Keratinocyte (primary cell): ENCODE data around the gene DCUN1D1. TPM values are rescaled to one million over a fixed set of nuclear protein-coding genes. Genes with fewer than 3 reads are reported as not detected.

Experiments
- DNase-seq: peaks from one replicate; pipeline ENCODE4 v3.0.0-alpha.2; 2011; ENCODE audit warnings: low read depth, missing footprints, low spot score
- FAIRE-seq: peaks from 2 replicates; lab custom pipeline; 2011; peaks lifted over from hg19 to GRCh38; lab: Jason Lieb, UNC
- H2AFZ ChIP-seq: 2 replicates; pipeline ENCODE4 v1.6.0; 2012; ENCODE audit warnings: low read length, control low read depth, inconsistent platforms; ENCODE audit not compliant: control insufficient read depth
- H3K27ac ChIP-seq: 2 replicates; pipeline ENCODE4 v1.5.1; 2011; ENCODE audit warnings: low read length; ENCODE audit not compliant: control insufficient read depth, insufficient read depth
- H3K27me3 ChIP-seq: 3 replicates; pipeline ENCODE4 v1.6.0; 2011; ENCODE audit warnings: low read length; ENCODE audit not compliant: control insufficient read depth, insufficient read depth; ENCODE audit errors: extremely low read depth
- H3K36me3 ChIP-seq, 2 experiments: 2 replicates in 1 of 2; 3 replicates in 1 of 2; pipeline ENCODE4 v1.5.1; 2011; ENCODE audit warnings: low read length in 2 of 2, mild to moderate bottlenecking in 1 of 2; ENCODE audit not compliant: control insufficient read depth in 2 of 2, insufficient read depth in 2 of 2; ENCODE audit errors: extremely low read depth in 1 of 2
- H3K4me1 ChIP-seq: 3 replicates; pipeline ENCODE4 v1.5.1; 2011; ENCODE audit warnings: low read length; ENCODE audit not compliant: control insufficient read depth, insufficient read depth; ENCODE audit errors: extremely low read depth
- H3K4me2 ChIP-seq: 3 replicates; pipeline ENCODE4 v1.6.0; 2011; ENCODE audit warnings: low read depth, low read length; ENCODE audit not compliant: control insufficient read depth, insufficient read depth; ENCODE audit errors: extremely low read depth
- H3K4me3 ChIP-seq, 3 experiments: fragments of 200-600 bp in 1 of 3; sonication (generic) in 1 of 3; 2 replicates in 2 of 3; 3 replicates in 1 of 3; pipeline ENCODE4 v1.5.1; 2011 to 2016; ENCODE audit warnings: low read length in 3 of 3, mild to moderate bottlenecking in 3 of 3, control low read depth in 2 of 3, inconsistent platforms in 1 of 3, low read depth in 1 of 3, mixed read lengths in 1 of 3, mixed run types in 1 of 3, moderate library complexity in 1 of 3; ENCODE audit not compliant: control insufficient read depth in 2 of 3, insufficient read depth in 2 of 3; ENCODE audit errors: extremely low read depth in 1 of 3
- H3K79me2 ChIP-seq: 2 replicates; pipeline ENCODE4 v1.6.0; 2012; ENCODE audit warnings: low read length; ENCODE audit not compliant: control insufficient read depth, insufficient read depth
- H3K9ac ChIP-seq: 3 replicates; pipeline ENCODE4 v1.6.0; 2011; ENCODE audit warnings: low read length; ENCODE audit not compliant: control insufficient read depth, insufficient read depth; ENCODE audit errors: extremely low read depth
- H3K9me1 ChIP-seq: 3 replicates; pipeline ENCODE4 v1.6.0; 2011; ENCODE audit warnings: low read length; ENCODE audit not compliant: control insufficient read depth, insufficient read depth; ENCODE audit errors: extremely low read depth
- H3K9me3 ChIP-seq: 2 replicates; pipeline ENCODE4 v1.5.1; 2012; ENCODE audit warnings: low read depth, low read length; ENCODE audit not compliant: control insufficient read depth
- H4K20me1 ChIP-seq: 3 replicates; pipeline ENCODE4 v1.6.0; 2011; ENCODE audit warnings: low read length; ENCODE audit not compliant: control insufficient read depth, insufficient read depth; ENCODE audit errors: extremely low read depth
- EZH2 ChIP-seq: IDR thresholded peaks from one replicate; pipeline ENCODE4 v1.6.1; 2012; ENCODE audit warnings: inconsistent platforms, mild to moderate bottlenecking, low read length, moderate library complexity
- dilution Hi-C: fragments of 300-500 bp; cut with MboI; formaldehyde crosslinking; loops from one replicate; pipeline ENCODE4 v1.7.0; 2020; ENCODE audit warnings: low sequenced_read_pairs; ENCODE audit not compliant: extremely low pct_ligation_motif_present
- polyA plus RNA-seq, 5 experiments: library from polyadenylated mRNA; depleted of rRNA in 3 of 5; stranded (reverse) in 3 of 5; stranded (forward) in 1 of 5; unstranded in 1 of 5; fragments of >200 nt; gene quantifications; 1 replicate in 1 of 5; 2 replicates in 3 of 5; 3 replicates in 1 of 5; pipeline versions ENCODE4 v1.2.1 to v1.2.3, GENCODE V29; 2011 to 2012; ENCODE audit warnings: missing spikeins in 2 of 5, low read depth in 1 of 5, low replicate concordance in 1 of 5
- TF ChIP-seq, protein P1 (sequence below), 3 experiments: IDR thresholded peaks in 1 of 3; conservative IDR thresholded peaks in 1 of 3; optimal IDR thresholded peaks in 1 of 3; 2 replicates in 2 of 3; 3 replicates in 1 of 3; pipeline versions ENCODE3 to v1.5.1; 2011; ENCODE audit warnings: low read length in 3 of 3, mild to moderate bottlenecking in 3 of 3, moderate library complexity in 2 of 3, control low read depth in 1 of 3, inconsistent platforms in 1 of 3; ENCODE audit not compliant: insufficient read depth in 2 of 3; ENCODE audit errors: extremely low read depth in 1 of 3

The DCUN1D1 gene
- polyA plus RNA-seq, 1 donor (not counting 4 experiments of a cell fraction or from before 2014, with no cell fraction given), result 30.1 TPM

DNA sequence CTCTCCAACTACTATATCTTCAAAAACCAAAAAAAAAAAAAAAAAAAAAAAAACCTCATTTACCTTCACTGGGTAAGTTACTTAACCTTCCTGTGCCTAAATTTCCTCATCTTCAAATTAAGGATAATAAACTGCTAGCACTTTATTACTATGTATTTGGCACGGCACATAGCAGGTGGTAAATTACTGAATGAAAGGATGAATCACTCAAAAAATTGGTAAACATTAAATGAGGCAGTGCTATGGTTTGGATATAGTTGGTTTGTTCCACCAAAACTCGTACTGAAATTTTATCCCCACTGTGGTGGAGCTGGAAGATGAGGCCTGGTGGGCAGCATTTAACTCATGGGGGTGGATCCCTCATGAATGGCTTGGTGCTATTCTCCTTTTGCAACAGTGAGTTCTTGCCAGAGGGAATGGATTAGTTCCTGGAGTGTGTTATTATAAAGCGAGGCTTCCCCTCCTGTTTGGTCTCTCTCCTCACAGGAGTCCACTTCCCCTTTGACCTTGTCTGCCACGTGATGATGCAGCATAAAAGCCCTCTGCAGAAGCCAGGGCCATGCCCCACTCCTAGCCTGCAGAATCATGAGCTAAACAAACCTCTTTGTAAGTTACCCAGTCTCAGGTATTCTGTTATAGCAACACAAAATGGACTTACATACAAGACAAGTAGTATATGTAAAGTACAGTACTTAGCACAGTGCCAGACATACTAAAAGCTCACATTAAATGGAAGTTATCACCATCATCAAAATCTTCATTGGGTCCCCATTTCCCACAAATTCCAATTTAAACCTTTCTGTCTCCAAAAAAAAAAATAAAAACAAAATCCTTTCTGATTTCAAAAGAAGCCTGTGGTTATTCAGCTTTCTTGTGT lies 20.6 kb downstream of the DCUN1D1 start:
- Histone ChIP-seq H3K9me3 (no peaks in the 10 kb centered on the region), H3K36me3 (peaks cover 5 to 9% of the 10 kb centered on the region in 2 experiments), H3K4me2 (no peak overlapping the region), H3K9me1 (no peaks in the 10 kb centered on the region), H2AFZ (no peak overlapping the region), H3K4me3 (no peak overlapping the region), H3K27me3 (no peaks in the 10 kb centered on the region), H3K4me1 (no peaks in the 10 kb centered on the region), H3K9ac (no peak overlapping the region), H4K20me1 (no peaks in the 10 kb centered on the region), H3K27ac (no peak overlapping the region), H3K79me2 (no peaks in the 10 kb centered on the region)
- TF ChIP-seq EZH2, result no peak
- TF ChIP-seq, protein P1, sequence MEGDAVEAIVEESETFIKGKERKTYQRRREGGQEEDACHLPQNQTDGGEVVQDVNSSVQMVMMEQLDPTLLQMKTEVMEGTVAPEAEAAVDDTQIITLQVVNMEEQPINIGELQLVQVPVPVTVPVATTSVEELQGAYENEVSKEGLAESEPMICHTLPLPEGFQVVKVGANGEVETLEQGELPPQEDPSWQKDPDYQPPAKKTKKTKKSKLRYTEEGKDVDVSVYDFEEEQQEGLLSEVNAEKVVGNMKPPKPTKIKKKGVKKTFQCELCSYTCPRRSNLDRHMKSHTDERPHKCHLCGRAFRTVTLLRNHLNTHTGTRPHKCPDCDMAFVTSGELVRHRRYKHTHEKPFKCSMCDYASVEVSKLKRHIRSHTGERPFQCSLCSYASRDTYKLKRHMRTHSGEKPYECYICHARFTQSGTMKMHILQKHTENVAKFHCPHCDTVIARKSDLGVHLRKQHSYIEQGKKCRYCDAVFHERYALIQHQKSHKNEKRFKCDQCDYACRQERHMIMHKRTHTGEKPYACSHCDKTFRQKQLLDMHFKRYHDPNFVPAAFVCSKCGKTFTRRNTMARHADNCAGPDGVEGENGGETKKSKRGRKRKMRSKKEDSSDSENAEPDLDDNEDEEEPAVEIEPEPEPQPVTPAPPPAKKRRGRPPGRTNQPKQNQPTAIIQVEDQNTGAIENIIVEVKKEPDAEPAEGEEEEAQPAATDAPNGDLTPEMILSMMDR (optimal IDR thresholded peaks at IDR 0.05 in 1 of 3, IDR thresholded peaks at IDR 0.05 in 1 of 3, conservative IDR thresholded peaks at IDR 0.05 in 1 of 3; ENCODE audit: extremely low read depth in 1 of 3, insufficient read depth in 2 of 3, low read length in 3 of 3), result no peak
- FAIRE-seq (no peak), DNase-seq (no peak)
- dilution Hi-C loops, result no loop called here

DNA sequence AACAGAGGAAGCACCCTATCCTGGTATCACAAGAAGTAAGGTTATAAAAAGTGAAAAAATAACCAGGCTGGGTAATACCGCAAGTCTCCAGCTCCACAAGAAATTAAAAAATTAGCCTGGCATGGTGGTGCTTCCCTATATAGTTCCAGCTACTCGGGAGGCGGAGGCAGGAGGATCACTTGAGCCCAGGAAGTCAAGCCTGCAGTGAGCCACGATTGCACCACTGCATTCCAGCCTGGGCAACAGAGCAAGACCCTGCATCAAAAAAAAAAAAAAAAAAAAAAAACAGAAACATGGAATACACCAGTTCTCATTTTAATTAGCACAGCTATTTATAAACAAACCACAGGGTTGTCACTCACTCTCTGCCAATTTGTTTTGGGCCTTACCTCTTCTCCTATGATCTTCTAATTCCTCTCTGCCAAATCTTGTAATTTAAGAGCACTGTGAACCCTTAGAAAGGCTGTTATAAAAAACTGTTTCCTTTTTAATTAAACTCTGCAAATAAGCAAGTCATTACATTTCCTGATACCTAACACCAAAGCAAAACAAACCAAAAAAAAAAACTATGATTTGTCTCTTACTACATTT lies 22.6 kb downstream of the DCUN1D1 start:
- Histone ChIP-seq H3K9ac (no peak overlapping the region), H3K4me2 (no peak overlapping the region), H3K36me3 (peaks cover 4 to 5% of the 10 kb centered on the region in 2 experiments), H3K27ac (no peak overlapping the region), H3K9me3 (no peaks in the 10 kb centered on the region), H3K4me1 (no peaks in the 10 kb centered on the region), H3K79me2 (no peaks in the 10 kb centered on the region), H2AFZ (no peak overlapping the region), H4K20me1 (no peaks in the 10 kb centered on the region), H3K9me1 (no peaks in the 10 kb centered on the region), H3K27me3 (no peaks in the 10 kb centered on the region), H3K4me3 (no peak overlapping the region)
- dilution Hi-C loops, result no loop called here
- TF ChIP-seq EZH2, result no peak
- TF ChIP-seq, protein P1 (optimal IDR thresholded peaks at IDR 0.05 in 1 of 3, IDR thresholded peaks at IDR 0.05 in 1 of 3, conservative IDR thresholded peaks at IDR 0.05 in 1 of 3; ENCODE audit: extremely low read depth in 1 of 3, insufficient read depth in 2 of 3, low read length in 3 of 3), result no peak
- DNase-seq (no peak), FAIRE-seq (no peak)
